ENCODE data around the gene SOCS3.

DNA sequence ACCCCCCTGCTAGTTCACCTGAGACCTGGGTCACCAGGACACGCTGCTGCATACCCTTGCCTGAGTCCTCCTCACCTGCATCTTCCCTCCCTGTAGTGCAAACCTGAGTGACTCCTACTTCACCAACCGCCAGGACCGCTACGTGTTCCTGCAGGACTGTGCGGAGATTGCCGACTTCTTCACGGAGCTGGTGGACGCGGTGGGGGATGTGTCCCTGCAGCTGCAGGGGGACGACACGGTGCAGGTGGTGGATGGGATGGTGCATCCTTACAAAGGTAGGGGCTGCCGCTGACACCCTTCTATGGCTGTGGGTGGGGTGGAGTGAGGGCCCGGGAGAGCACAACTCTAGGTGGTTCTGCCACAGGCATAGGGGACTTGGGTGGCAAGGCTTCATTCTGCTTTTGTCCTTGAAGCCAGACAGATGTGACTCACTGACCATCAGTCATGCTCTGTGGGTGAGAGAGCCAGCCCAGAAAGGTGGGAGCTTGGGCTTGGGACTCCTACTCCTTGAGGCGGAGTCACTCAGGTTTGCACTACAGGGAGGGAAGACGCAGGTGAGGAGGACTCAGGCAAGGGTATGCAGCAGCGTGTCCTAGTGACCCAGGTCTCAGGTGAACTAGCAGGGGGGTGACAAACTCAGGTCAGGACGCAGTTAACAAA lies 40.8 kb upstream of the SOCS3 start:
- TF ChIP-seq POLR2A (IDR thresholded peaks at IDR 0.05) = no peak
- TF ChIP-seq EP300 (IDR thresholded peaks at IDR 0.05) = no peak
- no peak for TF ChIP-seq CTCF (IDR thresholded peaks at IDR 0.05)

Measured in tibial nerve (tissue), 4 donors.